ENCODE results near the gene TMBIM4. TPM values are rescaled to one million over a fixed set of nuclear protein-coding genes. Genes with fewer than 3 reads are reported as not detected.

The TMBIM4 gene
- total and polyA plus RNA-seq, 4 donors = 58.6 to 154 (median 102) TPM

DNA sequence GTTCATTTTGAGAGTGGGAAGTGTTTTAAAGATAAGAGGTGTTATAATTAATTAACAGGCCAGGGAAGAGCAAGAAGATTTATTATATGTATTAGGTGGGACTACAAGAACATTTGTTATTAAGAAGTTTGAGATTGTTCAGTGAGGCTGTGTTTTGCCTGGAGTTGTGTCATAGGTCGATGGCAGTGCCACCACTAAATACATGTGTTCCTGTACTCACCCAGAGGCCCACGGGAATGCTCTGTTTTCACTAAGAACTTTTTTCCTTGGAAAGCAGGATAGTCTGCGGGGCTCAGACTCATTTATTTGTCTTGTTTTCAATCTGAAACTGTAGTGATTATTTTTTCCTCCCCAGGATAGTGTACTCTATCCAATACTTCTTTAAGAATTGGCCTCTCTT, 29.3 kb upstream of the TMBIM4 start (continued):
- TF ChIP-seq EGR1 (IDR thresholded peaks at IDR 0.05; ENCODE audit: low read depth in 2 of 2) (no peak), RAD21 (IDR thresholded peaks at IDR 0.05) (no peak)
- TF ChIP-seq, protein P1, sequence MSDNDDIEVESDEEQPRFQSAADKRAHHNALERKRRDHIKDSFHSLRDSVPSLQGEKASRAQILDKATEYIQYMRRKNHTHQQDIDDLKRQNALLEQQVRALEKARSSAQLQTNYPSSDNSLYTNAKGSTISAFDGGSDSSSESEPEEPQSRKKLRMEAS (IDR thresholded peaks at IDR 0.05) = no peak
- TF ChIP-seq, protein P2, sequence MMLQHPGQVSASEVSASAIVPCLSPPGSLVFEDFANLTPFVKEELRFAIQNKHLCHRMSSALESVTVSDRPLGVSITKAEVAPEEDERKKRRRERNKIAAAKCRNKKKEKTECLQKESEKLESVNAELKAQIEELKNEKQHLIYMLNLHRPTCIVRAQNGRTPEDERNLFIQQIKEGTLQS (IDR thresholded peaks at IDR 0.05) = no peak

DNA sequence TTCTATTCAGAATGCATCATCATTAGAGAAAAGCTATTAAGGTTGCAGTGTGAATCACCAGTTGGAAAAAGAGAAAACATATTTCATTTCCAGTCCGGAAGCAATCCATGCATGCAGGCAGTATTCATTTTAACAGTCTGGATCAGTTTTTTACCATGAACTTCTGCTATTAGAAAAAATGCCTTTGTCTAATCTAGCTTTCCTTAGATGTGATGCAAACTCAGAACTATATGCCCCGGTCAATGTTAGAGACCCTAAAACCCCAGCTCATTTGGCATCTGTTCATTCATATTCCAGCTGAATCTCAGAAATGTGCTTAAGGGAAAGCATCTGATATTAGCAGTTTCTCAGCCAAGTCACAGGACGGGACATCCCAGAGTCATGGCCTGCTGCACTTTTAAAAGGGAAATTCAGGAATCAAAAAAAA, 27.7 kb upstream of the TMBIM4 start:
- H3K27me3 ChIP-seq (ENCODE audit: control insufficient read depth in 4 of 4, insufficient read depth in 4 of 4, low read length in 3 of 4) = peaks cover 0 to 3% (median 1%) of the 10 kb centered on the region in 4 donors
- no peak overlapping the region for H3K9ac ChIP-seq (ENCODE audit: low read depth in 1 of 2, low read length in 2 of 2)
- no peak overlapping the region for H3K4me3 ChIP-seq (ENCODE audit: low read depth in 1 of 3, low read length in 3 of 3)
- H3K27ac ChIP-seq (ENCODE audit: low read depth in 1 of 2, low read length in 2 of 2) = no peak overlapping the region
- H3K9me3 ChIP-seq (ENCODE audit: control insufficient read depth in 4 of 4, low read length in 3 of 4) = peaks cover 0 to 7% (median 2%) of the 10 kb centered on the region in 4 donors
- no peak for TF ChIP-seq GABPA (IDR thresholded peaks at IDR 0.05 in 1 of 2, conservative IDR thresholded peaks at IDR 0.05 in 1 of 2)
- no peak for TF ChIP-seq SP1 (IDR thresholded peaks at IDR 0.05)
- TF ChIP-seq RAD21 (IDR thresholded peaks at IDR 0.05) = no peak
- TF ChIP-seq, protein P3, sequence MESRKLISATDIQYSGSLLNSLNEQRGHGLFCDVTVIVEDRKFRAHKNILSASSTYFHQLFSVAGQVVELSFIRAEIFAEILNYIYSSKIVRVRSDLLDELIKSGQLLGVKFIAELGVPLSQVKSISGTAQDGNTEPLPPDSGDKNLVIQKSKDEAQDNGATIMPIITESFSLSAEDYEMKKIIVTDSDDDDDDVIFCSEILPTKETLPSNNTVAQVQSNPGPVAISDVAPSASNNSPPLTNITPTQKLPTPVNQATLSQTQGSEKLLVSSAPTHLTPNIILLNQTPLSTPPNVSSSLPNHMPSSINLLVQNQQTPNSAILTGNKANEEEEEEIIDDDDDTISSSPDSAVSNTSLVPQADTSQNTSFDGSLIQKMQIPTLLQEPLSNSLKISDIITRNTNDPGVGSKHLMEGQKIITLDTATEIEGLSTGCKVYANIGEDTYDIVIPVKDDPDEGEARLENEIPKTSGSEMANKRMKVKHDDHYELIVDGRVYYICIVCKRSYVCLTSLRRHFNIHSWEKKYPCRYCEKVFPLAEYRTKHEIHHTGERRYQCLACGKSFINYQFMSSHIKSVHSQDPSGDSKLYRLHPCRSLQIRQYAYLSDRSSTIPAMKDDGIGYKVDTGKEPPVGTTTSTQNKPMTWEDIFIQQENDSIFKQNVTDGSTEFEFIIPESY (IDR thresholded peaks at IDR 0.05) = no peak
- TF ChIP-seq JUND (IDR thresholded peaks at IDR 0.05) = no peak
- TF ChIP-seq, protein P4, sequence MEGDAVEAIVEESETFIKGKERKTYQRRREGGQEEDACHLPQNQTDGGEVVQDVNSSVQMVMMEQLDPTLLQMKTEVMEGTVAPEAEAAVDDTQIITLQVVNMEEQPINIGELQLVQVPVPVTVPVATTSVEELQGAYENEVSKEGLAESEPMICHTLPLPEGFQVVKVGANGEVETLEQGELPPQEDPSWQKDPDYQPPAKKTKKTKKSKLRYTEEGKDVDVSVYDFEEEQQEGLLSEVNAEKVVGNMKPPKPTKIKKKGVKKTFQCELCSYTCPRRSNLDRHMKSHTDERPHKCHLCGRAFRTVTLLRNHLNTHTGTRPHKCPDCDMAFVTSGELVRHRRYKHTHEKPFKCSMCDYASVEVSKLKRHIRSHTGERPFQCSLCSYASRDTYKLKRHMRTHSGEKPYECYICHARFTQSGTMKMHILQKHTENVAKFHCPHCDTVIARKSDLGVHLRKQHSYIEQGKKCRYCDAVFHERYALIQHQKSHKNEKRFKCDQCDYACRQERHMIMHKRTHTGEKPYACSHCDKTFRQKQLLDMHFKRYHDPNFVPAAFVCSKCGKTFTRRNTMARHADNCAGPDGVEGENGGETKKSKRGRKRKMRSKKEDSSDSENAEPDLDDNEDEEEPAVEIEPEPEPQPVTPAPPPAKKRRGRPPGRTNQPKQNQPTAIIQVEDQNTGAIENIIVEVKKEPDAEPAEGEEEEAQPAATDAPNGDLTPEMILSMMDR (IDR thresholded peaks at IDR 0.05; ENCODE audit: low read depth, low read length, missing input control) = no peak
- no peak for TF ChIP-seq EGR1 (IDR thresholded peaks at IDR 0.05; ENCODE audit: low read depth in 2 of 2)
- TF ChIP-seq, protein P1 (IDR thresholded peaks at IDR 0.05) = no peak
- H3K36me3 ChIP-seq (ENCODE audit: control insufficient read depth in 4 of 4, insufficient read depth in 3 of 4, low read depth in 1 of 4, low read length in 3 of 4) = no peaks in the 10 kb centered on the region
- no peaks in the 10 kb centered on the region for H3K4me1 ChIP-seq (ENCODE audit: control insufficient read depth in 4 of 4, insufficient read depth in 4 of 4, low read length in 3 of 4)
- no peak for DNase-seq (ENCODE audit: low spot score)
- 63% methylated on average over 3 of the region's 3 CpGs for WGBS

DNA sequence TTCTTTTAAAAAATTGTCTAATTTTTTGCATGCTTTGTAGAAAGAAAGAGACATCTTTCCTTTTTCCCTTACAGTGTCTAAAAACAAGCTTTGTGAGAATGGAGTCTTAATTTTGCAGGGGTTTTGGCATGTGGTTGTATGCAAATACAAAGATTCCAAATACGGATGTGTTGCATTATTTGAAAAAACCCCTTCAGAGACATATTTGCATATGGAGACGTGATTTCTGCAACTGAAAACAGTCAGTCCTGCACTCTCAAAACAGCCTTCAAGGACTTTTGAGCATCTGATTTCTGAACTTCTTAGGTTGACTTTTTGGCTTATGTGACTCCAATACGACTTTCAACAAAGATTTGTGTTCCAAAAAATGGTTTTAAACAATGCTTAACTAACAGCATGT, 27.0 kb upstream of the TMBIM4 start:
- Histone ChIP-seq H3K36me3 (ENCODE audit: control insufficient read depth in 4 of 4, insufficient read depth in 3 of 4, low read depth in 1 of 4, low read length in 3 of 4) (no peaks in the 10 kb centered on the region), H3K9ac (ENCODE audit: low read depth in 1 of 2, low read length in 2 of 2) (no peak overlapping the region), H3K4me1 (ENCODE audit: control insufficient read depth in 4 of 4, insufficient read depth in 4 of 4, low read length in 3 of 4) (no peaks in the 10 kb centered on the region), H3K27me3 (ENCODE audit: control insufficient read depth in 4 of 4, insufficient read depth in 4 of 4, low read length in 3 of 4) (peaks cover 0 to 3% (median 1%) of the 10 kb centered on the region in 4 donors), H3K9me3 (ENCODE audit: control insufficient read depth in 4 of 4, low read length in 3 of 4) (peaks cover 0 to 7% (median 2%) of the 10 kb centered on the region in 4 donors), H3K4me3 (ENCODE audit: low read depth in 1 of 3, low read length in 3 of 3) (no peak overlapping the region), H3K27ac (ENCODE audit: low read depth in 1 of 2, low read length in 2 of 2) (no peak overlapping the region)
- 41% methylated on average over 3 of the region's 3 CpGs for WGBS
- DNase-seq (ENCODE audit: low spot score) = no peak
- no peak for TF ChIP-seq FOXA2 (IDR thresholded peaks at IDR 0.05)
- no peak for TF ChIP-seq YY1 (IDR thresholded peaks at IDR 0.05)
- TF ChIP-seq, protein P2 (IDR thresholded peaks at IDR 0.05) = no peak
- TF ChIP-seq NR2F2 (IDR thresholded peaks at IDR 0.05) = no peak
- no peak for TF ChIP-seq SP1 (IDR thresholded peaks at IDR 0.05)
- no peak for TF ChIP-seq HNF4G (IDR thresholded peaks at IDR 0.05)
- TF ChIP-seq, protein P4 (IDR thresholded peaks at IDR 0.05; ENCODE audit: low read depth, low read length, missing input control) = no peak
- TF ChIP-seq, protein P3 (IDR thresholded peaks at IDR 0.05) = no peak
- no peak for TF ChIP-seq FOXA1 (IDR thresholded peaks at IDR 0.05)
- TF ChIP-seq RXRA (IDR thresholded peaks at IDR 0.05) = no peak
- TF ChIP-seq, protein P1 (IDR thresholded peaks at IDR 0.05) = no peak
